NCI-H1048 (cell line): ENCODE data around the gene WWOX.

Source experiments
- DNase-seq: peaks from one replicate; lab custom pipeline; 2025; lab: John Stamatoyannopoulos, UW

Gene WWOX

GRCh38 chr16:78227855-78228254, 128.4 kb downstream of the WWOX start:
- DNase-seq: no peak

GRCh38 chr16:78228704-78229103, 129.2 kb downstream of the WWOX start:
- DNase-seq: no peak

DNA sequence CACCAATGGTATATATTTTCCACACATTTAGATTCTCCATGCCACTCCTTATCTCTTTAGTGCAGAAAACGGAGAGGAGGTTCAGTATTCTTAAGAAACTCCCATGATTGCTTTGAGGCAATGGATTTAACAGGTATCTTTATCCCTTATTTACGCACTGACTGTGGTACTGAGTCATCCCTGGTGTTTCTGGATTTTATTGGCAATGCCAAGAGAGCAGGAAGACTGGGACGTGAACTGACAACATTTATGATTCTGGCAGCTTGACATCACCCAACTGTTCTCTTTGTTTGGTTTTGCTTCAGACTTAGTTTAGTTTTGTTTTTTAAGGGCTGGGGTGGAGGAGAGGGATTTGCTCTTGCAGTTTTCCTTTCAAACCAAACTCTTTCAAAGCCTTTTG, 131.4 kb downstream of the WWOX start:
- no peak for DNase-seq

DNA sequence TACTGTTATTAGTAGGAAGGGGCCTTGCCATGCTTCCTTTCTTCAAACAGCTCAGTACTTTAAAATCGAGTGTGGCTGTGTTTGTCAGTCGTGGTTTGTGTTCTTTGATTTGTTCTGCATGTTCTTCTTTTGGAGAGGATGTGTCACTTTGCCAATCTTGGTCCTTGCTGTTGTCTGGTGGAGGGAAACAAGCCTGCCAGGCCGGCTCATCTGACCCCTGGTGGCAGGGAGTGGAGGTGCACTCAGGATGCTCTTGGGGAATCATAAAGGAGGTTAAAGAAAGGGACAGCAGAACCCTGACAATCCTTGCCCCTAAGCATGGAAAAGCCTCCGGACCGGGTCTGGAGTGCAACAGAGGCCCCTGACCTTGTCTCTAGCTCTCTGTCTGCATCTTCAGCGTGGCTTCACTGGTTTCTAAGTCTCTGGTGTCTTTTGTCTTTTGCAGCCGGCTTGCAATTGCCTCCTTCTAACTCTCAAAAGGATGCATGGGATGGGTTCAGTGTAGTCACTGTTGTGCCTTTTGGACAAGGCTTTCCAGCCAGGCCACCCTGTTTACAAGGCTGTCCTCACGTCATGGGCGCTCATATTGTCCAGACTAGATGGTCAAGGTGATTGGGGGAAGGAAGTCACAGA, 135.8 kb downstream of the WWOX start:
- DNase-seq: no peak

DNA sequence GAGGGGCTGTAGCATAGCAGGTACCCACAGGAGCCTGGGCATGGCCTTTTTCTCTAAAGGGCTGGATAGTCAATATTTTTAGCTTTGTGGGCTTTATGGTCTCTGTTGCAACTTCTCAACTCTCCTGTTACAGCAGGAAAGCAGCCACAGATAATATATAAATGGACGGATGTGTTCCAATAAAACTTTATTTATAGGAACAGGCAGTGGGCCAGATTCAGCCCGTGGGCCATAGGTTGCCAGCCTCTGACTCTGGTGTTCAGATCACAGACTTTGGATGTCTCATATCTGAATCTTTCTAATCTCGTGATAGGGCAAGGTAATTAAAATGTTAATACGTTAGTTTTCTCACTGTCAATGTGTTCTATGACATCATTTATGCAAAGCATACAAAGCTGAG, 136.4 kb downstream of the WWOX start:
- no peak for DNase-seq

DNA sequence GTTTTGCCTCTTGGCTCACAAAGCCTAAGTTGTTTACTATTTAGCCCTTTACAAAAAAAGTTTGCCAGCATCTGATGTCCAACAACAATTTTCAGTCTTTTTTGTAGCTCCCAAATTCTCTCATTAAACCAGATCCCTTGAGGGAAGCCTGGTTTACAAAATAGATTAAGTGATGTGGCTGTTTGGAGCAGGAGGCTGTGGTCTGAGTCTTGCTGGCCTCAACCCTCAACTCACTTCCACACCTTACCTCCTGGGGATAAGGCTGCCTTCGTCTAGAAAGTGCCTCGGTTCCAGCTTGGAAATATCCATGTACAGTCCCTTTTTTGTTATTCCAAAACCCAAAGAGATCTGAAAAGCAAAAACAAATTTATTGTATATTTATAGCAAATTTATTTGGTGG, 138.4 kb downstream of the WWOX start:
- no peak for DNase-seq

DNA sequence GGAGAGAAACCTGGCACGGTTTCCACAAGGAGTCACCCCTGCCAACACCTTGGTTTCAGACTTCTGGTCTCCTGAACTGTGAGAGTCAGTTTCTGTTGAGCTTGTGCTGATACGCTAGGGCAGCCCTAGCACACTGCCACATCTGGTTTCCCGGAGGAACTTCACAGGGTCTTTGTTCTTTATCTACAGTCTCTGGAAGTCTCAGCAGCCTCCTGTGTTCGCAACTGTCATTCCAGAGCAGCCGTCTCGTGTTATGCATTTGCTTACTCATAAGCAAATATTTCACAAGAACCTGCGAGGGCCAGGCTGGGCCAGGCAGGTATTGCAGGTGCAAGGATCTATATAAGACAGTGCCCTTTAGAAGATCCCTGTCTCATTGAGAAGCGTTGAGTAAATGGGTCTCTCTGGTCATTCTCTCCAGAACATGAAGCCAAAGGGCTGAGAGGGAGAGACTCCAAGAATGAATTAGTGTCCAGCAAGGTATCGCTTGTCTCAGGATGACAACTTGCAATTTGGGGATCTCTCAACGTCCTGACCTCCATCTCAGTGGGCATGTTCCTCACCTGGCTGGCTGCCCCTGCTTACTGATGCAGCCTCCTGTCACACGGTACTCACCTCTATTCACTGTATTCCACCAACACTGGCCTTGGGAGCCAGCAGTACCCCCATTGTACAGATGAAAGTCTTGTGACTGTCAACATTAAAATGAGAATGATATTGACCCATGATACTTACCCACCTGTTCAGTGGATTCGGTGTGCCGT, 141.2 kb downstream of the WWOX start:
- no peak for DNase-seq

DNA sequence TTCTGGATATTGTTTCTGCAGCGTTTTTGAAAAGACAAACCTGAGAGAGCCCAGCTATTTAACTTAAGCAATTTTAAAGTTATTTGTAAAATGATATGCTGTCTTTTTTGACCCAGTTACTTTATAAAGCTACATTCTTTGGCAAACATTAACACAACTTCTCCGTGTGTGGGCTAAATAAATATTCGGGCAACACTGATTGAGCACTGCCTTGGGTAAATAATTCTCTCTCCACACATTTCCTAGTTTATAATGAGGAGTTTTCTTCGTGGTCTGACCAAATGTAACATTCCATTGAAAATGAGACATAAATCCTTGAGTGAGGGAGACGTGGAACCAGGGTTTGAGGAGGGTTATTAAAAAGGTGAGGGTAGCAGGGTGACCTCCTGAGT, 142.8 kb downstream of the WWOX start:
- DNase-seq: no peak

DNA sequence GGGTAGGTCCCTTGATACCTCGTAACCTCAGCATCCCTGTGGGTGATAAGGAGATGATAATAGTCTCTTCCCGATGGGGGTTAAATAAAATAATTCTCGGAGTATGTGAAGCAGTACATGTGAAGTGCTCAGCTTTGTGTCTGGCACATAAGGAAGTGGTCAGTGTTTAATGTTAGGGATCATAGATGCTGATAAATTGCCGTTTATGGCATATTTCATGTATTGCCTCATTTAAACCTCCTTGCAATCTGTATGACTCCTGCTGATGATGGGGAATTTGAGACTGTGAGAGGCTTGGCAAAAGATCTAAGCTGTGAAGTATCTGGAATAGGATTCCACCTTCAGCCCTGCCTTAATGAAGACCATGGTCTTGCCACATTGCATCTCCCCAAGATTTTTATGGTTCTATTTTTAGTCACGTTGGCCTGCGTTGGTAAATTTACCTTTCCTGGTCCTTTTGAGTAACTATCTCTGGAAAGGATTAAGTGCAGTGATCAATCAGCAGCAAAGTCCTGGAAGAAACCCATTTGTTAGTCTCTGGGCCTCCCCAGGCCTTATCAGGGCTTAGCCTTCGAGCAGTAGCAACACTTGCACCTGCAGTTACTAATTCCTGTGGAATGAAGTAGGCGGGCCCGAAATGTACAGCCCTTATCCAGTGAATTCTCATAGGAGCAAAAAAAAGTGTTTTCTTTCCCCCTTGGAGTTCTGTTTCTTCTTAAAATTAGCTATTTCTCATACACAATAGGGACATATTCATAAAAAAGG, 144.9 kb downstream of the WWOX start:
- DNase-seq: no peak

- no peak for DNase-seq
Observed at GRCh38 chr16:78246559-78246958, 147.1 kb downstream of the WWOX start.

GRCh38 chr16:78249056-78249455, 149.6 kb downstream of the WWOX start:
- no peak for DNase-seq

DNA sequence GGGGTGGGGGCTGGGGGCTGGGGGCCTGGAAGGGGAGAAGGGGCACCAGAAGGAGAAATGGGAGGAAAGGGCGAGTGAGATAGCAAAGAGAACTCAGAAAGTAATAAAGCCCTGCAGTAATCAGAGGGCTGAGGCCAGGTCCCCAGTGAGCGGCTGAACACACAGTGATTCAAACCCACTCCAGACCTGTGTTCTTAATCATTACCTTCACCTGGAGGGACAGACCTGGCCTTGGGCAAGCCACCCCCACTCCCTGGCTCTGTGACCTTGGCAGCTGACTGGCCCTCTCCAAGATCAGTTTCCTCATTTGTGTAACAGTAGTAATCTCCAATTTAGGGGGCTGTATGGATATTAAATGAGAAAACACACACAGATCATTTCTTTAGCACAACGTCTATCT, 150.4 kb downstream of the WWOX start:
- DNase-seq: no peak

GRCh38 chr16:78251115-78251514, 151.7 kb downstream of the WWOX start:
- DNase-seq: no peak

DNA sequence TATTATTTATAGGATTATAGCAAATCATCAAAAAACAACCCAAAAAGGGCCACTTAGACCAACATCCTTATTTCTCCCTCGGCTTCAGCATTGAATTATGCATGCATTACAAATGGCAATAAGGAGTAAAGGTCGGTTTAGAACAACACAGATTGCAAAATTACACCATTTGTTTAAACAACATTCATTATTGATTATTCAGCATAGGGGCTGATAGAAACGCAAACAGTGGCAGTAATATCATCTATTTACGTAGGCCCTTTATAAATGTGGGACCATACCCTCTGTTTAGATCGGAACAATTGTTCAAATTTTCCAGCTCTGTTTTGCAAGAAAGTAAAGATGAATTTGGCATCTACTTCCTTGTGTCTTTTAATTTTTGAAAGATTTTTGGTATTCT, 153.3 kb downstream of the WWOX start:
- no peak for DNase-seq

GRCh38 chr16:78254841-78255240, 155.4 kb downstream of the WWOX start:
- no peak for DNase-seq

DNA sequence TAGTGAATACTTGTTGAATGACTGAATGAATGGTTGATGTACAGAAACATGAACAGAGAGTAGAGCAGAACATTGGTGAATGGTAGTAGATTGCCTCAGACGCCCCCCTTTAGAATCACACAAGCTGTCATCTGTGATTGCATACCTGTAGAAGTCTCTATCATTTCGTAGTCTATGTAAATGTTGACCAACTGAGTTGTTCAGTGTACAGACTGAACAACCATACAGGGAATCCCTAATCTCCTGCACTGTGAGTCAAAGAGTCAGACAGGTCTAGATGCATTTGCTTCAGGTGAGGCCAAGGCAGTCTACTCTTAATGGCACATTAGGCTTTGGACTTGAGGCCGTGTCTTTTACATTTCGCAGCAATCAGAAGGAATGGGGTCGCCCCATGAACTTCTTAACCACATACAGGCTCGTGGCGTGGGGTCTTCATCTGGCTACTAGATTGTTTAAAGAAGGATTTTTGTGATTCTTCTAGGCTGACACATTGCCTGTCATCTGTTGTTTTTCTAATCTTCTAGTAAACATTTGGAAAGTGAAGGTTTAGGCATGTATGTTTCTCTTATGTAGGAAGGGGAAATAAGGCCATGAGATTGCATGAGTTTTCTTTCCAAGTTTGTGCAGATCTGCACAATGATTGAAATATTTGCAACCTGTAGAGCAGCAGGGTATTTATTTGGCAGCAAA, 157.4 kb downstream of the WWOX start:
- DNase-seq: no peak

- DNase-seq: no peak
Observed at GRCh38 chr16:78257376-78257728, 157.9 kb downstream of the WWOX start.

DNA sequence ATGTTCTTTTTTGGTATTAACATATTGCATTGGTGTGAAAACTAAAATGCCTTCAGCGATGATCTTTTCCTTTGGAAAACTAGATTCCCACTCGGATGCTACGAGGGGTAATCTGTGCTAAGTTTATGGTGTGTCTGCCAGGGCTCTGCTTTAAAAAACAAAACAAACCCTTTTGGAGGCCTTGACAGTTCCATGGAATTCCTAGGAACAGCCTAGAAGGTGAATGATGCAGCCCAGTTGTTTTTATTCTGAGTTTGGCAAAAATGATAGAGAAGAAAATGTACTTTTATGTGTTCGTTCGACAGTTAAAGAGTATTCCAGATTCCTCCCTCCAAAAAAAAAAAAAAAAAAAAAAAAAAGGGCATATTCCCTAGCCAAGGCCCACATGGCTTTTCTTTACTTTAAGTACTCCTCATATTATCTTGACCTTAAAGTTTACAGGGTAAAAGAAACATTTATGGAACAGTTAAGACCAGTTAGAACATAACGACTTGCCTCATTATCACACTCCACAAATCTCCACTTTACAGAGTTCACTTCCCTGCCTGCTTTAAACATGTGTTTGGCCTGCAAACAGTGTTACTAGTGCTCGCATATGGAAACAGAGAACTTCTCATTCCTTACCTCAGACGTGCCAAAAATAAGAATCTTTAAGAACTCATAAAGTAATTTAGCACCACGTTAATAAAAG, 159.1 kb downstream of the WWOX start:
- DNase-seq: no peak

DNA sequence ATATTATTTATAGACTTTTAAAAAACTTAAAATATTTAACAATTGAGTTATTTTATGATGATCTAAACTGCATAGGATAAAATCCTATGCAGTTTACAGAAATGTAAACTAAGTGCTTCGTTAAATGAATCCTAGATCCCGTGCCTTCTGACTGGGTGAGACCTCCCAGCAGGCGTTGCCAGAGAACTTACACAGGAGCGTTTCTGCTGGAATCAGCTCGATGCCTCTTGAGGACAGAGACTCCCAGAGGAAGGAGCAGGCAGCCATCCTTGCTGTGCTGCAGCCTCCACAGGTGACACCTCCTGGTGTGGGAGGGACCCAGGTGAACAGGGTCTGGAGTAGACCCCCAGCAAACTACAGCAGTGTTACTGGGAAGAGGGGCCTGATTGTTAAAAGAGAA, 160.4 kb downstream of the WWOX start:
- no peak for DNase-seq

- no peak for DNase-seq
Observed at GRCh38 chr16:78264642-78265041, 165.2 kb downstream of the WWOX start.

GRCh38 chr16:78269256-78269655, 169.8 kb downstream of the WWOX start:
- DNase-seq: no peak

DNA sequence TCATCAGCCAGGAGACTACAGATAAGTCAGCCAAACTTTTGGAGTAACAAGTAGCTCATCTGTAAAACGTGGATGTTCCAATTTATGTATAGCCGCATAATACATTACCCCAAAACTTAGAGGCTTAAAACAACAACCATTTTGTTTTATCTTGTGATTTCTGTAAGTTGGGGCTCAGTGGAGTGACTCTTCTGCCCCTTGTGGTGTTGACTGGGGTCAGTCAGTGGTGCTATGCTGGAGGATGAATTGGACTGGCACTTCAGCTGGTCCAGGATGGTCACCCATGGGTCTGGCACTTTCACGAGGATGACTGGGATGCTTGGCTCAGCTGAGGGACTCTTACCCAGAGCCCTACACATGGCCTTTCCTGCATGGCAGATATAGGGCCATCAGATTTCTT, 172.5 kb downstream of the WWOX start:
- no peak for DNase-seq
